IPS DF 6.9 (cell line): ENCODE measurements around the gene SLC2A2.

Source experiments
- DNase-seq: peaks from one replicate; pipeline ENCODE4 v3.0.0-alpha.2; 2013; ENCODE audit warnings: low read depth, low spot score
- H3K27ac ChIP-seq: one replicate; pipeline ENCODE4 v1.5.1; 2013; ENCODE audit warnings: low read length, control low read depth
- H3K27me3 ChIP-seq: 2 replicates; pipeline ENCODE4 v1.6.1; 2013; ENCODE audit warnings: mild to moderate bottlenecking, low read length; ENCODE audit not compliant: control insufficient read depth, insufficient read depth
- H3K36me3 ChIP-seq: 2 replicates; pipeline ENCODE4 v1.6.1; 2013; ENCODE audit warnings: low read length; ENCODE audit not compliant: control insufficient read depth, insufficient read depth
- H3K4me1 ChIP-seq: 2 replicates; pipeline ENCODE4 v1.6.1; 2013; ENCODE audit warnings: low read length; ENCODE audit not compliant: control insufficient read depth, insufficient read depth
- H3K4me3 ChIP-seq: 2 replicates; pipeline ENCODE4 v1.5.1; 2013; ENCODE audit warnings: mild to moderate bottlenecking, low read length
- H3K9me3 ChIP-seq: 2 replicates; pipeline ENCODE4 v1.6.1; 2013; ENCODE audit warnings: low read length, inconsistent platforms; ENCODE audit not compliant: control insufficient read depth, insufficient read depth
- WGBS: extraction: QIAGEN DNeasy Blood & Tissue Kit; methylation state at CpG from one replicate; pipeline ENCODE4 v1.1.7; 2013; ENCODE audit warnings: mixed read lengths, missing lambda C conversion rate; ENCODE audit not compliant: insufficient read length, insufficient coverage; 5-methylcytosine and 5-hydroxymethylcytosine counted together

The SLC2A2 gene

DNA sequence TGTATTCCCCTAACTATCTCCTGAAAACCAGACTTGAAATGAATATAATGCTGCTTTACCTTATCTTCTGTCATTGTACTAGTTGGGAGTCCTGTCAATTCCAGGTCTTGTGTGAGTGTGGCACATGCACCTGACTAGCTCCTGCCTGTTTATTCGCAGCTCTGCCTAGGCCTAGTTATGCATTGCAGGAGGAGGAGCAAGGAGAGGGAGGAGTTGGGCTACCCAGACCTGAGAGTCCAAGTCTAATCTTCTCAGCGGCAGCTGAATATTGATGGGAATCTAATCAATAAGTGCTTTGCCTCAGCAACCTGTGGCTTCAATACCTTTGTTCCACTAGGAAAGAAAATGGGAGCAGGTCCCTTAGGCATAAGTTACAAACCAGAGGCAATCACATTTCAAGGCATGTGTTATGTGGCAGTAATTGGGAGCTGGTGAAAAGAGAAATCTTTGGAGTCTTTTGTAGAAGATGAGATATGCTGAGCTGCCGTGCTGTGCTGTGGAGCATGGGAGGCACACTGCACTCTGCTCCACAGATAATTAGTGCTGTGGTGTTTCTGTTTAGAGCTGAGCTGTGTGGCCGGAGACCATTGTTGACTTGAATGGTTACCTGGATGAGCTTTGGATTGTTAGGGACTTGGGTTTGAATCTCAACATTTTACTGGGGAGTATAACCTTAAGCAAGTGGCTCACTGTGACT, at the start of gene SLC2A2:
TSS of gene SLC2A2 (minus strand) at position 124 of the 697 bp plus-strand sequence. CDS start at position 74, 50 bp downstream.
- Histone ChIP-seq H3K9me3 (no peaks in the 10 kb centered on the region), H3K27ac (no peak within 1 kb of the TSS), H3K4me1 (no peaks in the 10 kb centered on the region), H3K27me3 (peaks cover 3% of the 10 kb centered on the region; the same call in 1 of the 2 replicates), H3K36me3 (no peaks in the 10 kb centered on the region), H3K4me3 (no peak within 1 kb of the TSS)
- DNase-seq, result no peak
- no CpG with 5 or more reads among the region's 4 CpGs for WGBS

GRCh38 chr3:171072432-171072831, 45.9 kb upstream of the SLC2A2 start:
- no peak for DNase-seq
- Histone ChIP-seq H3K27me3 (no peaks in the 10 kb centered on the region), H3K4me3 (no peak overlapping the region), H3K9me3 (no peaks in the 10 kb centered on the region), H3K4me1 (no peaks in the 10 kb centered on the region), H3K36me3 (no peaks in the 10 kb centered on the region), H3K27ac (no peak overlapping the region)

DNA sequence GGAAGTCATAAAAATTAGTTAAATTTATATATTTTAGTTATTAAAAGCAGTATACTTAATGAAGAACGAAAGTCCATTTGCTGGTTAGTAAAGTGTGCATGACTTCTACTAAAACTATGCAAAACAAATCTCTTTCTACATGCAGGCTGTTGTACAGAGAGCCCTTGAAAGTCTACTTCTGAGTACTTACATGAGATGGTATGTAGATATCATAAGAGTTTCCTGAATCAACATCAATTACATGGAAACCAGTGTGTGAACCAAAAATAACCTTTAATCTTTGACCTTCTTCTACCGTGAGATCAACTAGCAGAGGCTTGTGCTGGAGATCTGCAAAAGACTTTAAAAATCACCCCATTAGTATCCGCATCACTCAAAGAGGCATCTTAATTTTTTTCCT, 42.1 kb upstream of the SLC2A2 start:
- Histone ChIP-seq H3K9me3 (no peaks in the 10 kb centered on the region), H3K27me3 (no peaks in the 10 kb centered on the region), H3K4me1 (no peaks in the 10 kb centered on the region), H3K4me3 (no peak overlapping the region), H3K27ac (no peak overlapping the region), H3K36me3 (no peaks in the 10 kb centered on the region)
- no peak for DNase-seq
- no CpG with 5 or more reads among the region's 3 CpGs for WGBS

- WGBS, result no CpG with 5 or more reads among the region's 6 CpGs
- Histone ChIP-seq H3K27me3 (no peaks in the 10 kb centered on the region), H3K4me3 (no peak overlapping the region), H3K4me1 (no peaks in the 10 kb centered on the region), H3K27ac (no peak overlapping the region), H3K9me3 (no peaks in the 10 kb centered on the region), H3K36me3 (no peaks in the 10 kb centered on the region)
- DNase-seq, result no peak
Measured at GRCh38 chr3:171066206-171066605, 39.7 kb upstream of the SLC2A2 start.

- no peaks in the 10 kb centered on the region for H3K36me3 ChIP-seq
- H3K4me1 ChIP-seq, result no peaks in the 10 kb centered on the region
- 100% methylated on average over 1 of the region's 1 CpG for WGBS
- no peaks in the 10 kb centered on the region for H3K27me3 ChIP-seq
- no peak overlapping the region for H3K4me3 ChIP-seq
- DNase-seq, result no peak
- no peaks in the 10 kb centered on the region for H3K9me3 ChIP-seq
- no peak overlapping the region for H3K27ac ChIP-seq
Measured at GRCh38 chr3:171065732-171066131, 39.2 kb upstream of the SLC2A2 start.

GRCh38 chr3:171064461-171064860, 37.9 kb upstream of the SLC2A2 start:
- no CpG with 5 or more reads among the region's 2 CpGs for WGBS
- Histone ChIP-seq H3K9me3 (no peaks in the 10 kb centered on the region), H3K4me1 (no peaks in the 10 kb centered on the region), H3K4me3 (no peak overlapping the region), H3K36me3 (no peaks in the 10 kb centered on the region), H3K27me3 (no peaks in the 10 kb centered on the region), H3K27ac (no peak overlapping the region)
- no peak for DNase-seq

- DNase-seq, result no peak
- H3K27ac ChIP-seq, result no peak overlapping the region
- no peaks in the 10 kb centered on the region for H3K4me1 ChIP-seq
- no CpG with 5 or more reads among the region's 1 CpG for WGBS
- H3K4me3 ChIP-seq, result no peak overlapping the region
- H3K27me3 ChIP-seq, result no peaks in the 10 kb centered on the region
- no peaks in the 10 kb centered on the region for H3K36me3 ChIP-seq
- no peaks in the 10 kb centered on the region for H3K9me3 ChIP-seq
Measured at GRCh38 chr3:171061749-171062148, 35.2 kb upstream of the SLC2A2 start.

DNA sequence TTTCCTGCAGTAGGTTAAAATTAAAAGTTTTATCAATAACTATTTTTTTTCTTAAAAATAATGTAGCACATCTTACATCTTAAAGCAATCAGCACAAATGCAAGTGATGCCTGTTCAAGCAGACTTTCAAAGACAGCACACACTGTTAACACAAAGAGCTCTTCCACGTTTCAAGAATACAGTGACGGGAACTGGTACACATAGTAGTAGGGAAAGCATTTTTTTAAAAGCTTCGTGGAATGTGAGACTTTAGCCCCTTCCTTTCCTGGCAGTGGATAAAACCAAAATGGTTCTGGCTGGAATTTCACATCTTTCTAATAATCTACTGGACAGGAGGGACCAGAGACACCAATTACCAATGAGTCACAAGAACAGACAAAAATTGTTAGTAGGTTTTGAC, 33.5 kb upstream of the SLC2A2 start:
- no peak overlapping the region for H3K4me3 ChIP-seq
- no peaks in the 10 kb centered on the region for H3K27me3 ChIP-seq
- H3K27ac ChIP-seq, result no peak overlapping the region
- no peaks in the 10 kb centered on the region for H3K9me3 ChIP-seq
- WGBS, result no CpG with 5 or more reads among the region's 3 CpGs
- H3K36me3 ChIP-seq, result no peaks in the 10 kb centered on the region
- H3K4me1 ChIP-seq, result no peaks in the 10 kb centered on the region
- no peak for DNase-seq

DNA sequence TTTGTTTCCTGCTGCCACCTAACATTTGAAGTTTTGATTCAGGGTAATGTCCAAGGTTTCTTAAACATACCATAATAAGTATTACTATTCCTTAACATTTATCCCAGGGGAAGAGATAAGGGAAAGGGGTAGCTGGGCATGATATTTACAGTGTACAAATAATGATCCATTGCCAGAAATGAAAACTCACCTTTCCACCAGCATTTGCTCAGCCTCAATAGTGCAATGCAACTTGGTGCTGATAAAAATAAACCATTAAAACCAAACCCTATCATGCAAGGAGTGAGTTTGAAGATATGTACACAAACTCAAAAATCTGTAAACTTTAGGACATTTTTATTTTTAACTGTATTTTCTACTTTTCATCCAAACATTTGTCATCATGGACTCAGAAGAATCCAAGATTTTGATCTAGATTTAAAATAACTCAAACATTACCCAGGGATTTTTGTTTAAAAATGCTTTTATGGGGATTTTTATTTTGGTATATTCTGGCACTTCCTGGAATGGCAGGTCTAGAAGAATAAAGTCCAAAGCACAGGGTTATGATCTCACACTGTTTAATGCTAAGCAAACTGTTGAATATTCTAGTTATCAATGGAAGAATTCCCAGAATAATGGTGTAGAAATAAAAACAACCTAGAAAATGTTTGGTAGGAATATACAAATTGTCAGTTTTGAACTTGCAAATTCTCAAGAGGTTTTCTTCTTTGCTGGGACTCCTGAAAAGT, 32.5 kb upstream of the SLC2A2 start:
- Histone ChIP-seq H3K4me1 (no peaks in the 10 kb centered on the region), H3K27me3 (no peaks in the 10 kb centered on the region), H3K9me3 (no peaks in the 10 kb centered on the region), H3K36me3 (no peaks in the 10 kb centered on the region), H3K27ac (no peak overlapping the region), H3K4me3 (no peak overlapping the region)
- DNase-seq, result no peak

- Histone ChIP-seq H3K4me1 (no peaks in the 10 kb centered on the region), H3K27me3 (no peaks in the 10 kb centered on the region), H3K36me3 (no peaks in the 10 kb centered on the region), H3K9me3 (no peaks in the 10 kb centered on the region), H3K4me3 (no peak overlapping the region), H3K27ac (no peak overlapping the region)
- no CpG with 5 or more reads among the region's 1 CpG for WGBS
- DNase-seq, result no peak
Measured at GRCh38 chr3:171058058-171058457, 31.5 kb upstream of the SLC2A2 start.

GRCh38 chr3:171057072-171057471, 30.6 kb upstream of the SLC2A2 start:
- WGBS, result no CpG with 5 or more reads among the region's 1 CpG
- Histone ChIP-seq H3K4me3 (no peak overlapping the region), H3K9me3 (no peaks in the 10 kb centered on the region), H3K4me1 (no peaks in the 10 kb centered on the region), H3K27ac (no peak overlapping the region), H3K27me3 (no peaks in the 10 kb centered on the region), H3K36me3 (no peaks in the 10 kb centered on the region)
- DNase-seq, result no peak
